ENCODE measurements around the gene CERK.

GRCh38 chr22:46719921-46720320 is 18.1 kb downstream of the CERK start:
- TF ChIP-seq CTCF (IDR thresholded peaks at IDR 0.05; ENCODE audit: low read depth, low read length, missing input control) = no peak
- TF ChIP-seq ATF3 (IDR thresholded peaks at IDR 0.05) = no peak
- TF ChIP-seq RAD21 (IDR thresholded peaks at IDR 0.05) = no peak
- no peak for TF ChIP-seq TAF1 (conservative IDR thresholded peaks at IDR 0.05)
- TF ChIP-seq YY1 (IDR thresholded peaks at IDR 0.05) = no peak
- TF ChIP-seq, protein P1, sequence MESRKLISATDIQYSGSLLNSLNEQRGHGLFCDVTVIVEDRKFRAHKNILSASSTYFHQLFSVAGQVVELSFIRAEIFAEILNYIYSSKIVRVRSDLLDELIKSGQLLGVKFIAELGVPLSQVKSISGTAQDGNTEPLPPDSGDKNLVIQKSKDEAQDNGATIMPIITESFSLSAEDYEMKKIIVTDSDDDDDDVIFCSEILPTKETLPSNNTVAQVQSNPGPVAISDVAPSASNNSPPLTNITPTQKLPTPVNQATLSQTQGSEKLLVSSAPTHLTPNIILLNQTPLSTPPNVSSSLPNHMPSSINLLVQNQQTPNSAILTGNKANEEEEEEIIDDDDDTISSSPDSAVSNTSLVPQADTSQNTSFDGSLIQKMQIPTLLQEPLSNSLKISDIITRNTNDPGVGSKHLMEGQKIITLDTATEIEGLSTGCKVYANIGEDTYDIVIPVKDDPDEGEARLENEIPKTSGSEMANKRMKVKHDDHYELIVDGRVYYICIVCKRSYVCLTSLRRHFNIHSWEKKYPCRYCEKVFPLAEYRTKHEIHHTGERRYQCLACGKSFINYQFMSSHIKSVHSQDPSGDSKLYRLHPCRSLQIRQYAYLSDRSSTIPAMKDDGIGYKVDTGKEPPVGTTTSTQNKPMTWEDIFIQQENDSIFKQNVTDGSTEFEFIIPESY (IDR thresholded peaks at IDR 0.05) = no peak
- TF ChIP-seq, protein P2, sequence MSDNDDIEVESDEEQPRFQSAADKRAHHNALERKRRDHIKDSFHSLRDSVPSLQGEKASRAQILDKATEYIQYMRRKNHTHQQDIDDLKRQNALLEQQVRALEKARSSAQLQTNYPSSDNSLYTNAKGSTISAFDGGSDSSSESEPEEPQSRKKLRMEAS (IDR thresholded peaks at IDR 0.05) = no peak
- TF ChIP-seq, protein P3, sequence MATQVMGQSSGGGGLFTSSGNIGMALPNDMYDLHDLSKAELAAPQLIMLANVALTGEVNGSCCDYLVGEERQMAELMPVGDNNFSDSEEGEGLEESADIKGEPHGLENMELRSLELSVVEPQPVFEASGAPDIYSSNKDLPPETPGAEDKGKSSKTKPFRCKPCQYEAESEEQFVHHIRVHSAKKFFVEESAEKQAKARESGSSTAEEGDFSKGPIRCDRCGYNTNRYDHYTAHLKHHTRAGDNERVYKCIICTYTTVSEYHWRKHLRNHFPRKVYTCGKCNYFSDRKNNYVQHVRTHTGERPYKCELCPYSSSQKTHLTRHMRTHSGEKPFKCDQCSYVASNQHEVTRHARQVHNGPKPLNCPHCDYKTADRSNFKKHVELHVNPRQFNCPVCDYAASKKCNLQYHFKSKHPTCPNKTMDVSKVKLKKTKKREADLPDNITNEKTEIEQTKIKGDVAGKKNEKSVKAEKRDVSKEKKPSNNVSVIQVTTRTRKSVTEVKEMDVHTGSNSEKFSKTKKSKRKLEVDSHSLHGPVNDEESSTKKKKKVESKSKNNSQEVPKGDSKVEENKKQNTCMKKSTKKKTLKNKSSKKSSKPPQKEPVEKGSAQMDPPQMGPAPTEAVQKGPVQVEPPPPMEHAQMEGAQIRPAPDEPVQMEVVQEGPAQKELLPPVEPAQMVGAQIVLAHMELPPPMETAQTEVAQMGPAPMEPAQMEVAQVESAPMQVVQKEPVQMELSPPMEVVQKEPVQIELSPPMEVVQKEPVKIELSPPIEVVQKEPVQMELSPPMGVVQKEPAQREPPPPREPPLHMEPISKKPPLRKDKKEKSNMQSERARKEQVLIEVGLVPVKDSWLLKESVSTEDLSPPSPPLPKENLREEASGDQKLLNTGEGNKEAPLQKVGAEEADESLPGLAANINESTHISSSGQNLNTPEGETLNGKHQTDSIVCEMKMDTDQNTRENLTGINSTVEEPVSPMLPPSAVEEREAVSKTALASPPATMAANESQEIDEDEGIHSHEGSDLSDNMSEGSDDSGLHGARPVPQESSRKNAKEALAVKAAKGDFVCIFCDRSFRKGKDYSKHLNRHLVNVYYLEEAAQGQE (IDR thresholded peaks at IDR 0.05) = no peak
- no peak for TF ChIP-seq SP1 (IDR thresholded peaks at IDR 0.05)
- no peak for TF ChIP-seq GABPA (IDR thresholded peaks at IDR 0.05 in 1 of 2, conservative IDR thresholded peaks at IDR 0.05 in 1 of 2)
- TF ChIP-seq FOXA1 (IDR thresholded peaks at IDR 0.05) = no peak
- TF ChIP-seq HNF4A (conservative IDR thresholded peaks at IDR 0.05) = no peak
